B cell (primary cell): ENCODE measurements around the gene MPND. TPM values are rescaled to one million over a fixed set of nuclear protein-coding genes. Genes with fewer than 3 reads are reported as not detected.

Source experiments
- ATAC-seq: fragments of 200-7000 bp; cut with Tn5 transposase; one replicate; pipeline ENCODE4 v1.10.0; 2021; ENCODE audit warnings: low read depth, mild to moderate bottlenecking, moderate number of reproducible peaks, moderate library complexity
- CTCF ChIA-PET: fragments of 350-600 bp; sonication (Branson Sonifier 250); formaldehyde crosslinking; loops from one replicate; lab custom pipeline; 2021; ENCODE audit warnings: antibody characterized with exemption, inconsistent platforms; lab: Charles Lee
- POLR2A ChIA-PET: fragments of 350-600 bp; sonication (Branson Sonifier 250); formaldehyde crosslinking; loops from one replicate; lab custom pipeline; 2021; ENCODE audit warnings: antibody characterized with exemption; lab: Charles Lee
- DNase-seq: peaks from one replicate; pipeline ENCODE4 v3.0.0; 2013
- H2AFZ ChIP-seq: 2 replicates; pipeline ENCODE4 v1.6.1; 2012; ENCODE audit warnings: mild to moderate bottlenecking, low read depth, low read length; ENCODE audit not compliant: insufficient read depth, poor library complexity, severe bottlenecking
- H3K27ac ChIP-seq, 2 donors: 1 replicate in 1 of 2; 2 replicates in 1 of 2; pipeline ENCODE4 v1.5.1; 2012 to 2013; ENCODE audit warnings: low read length in 2 of 2, mild to moderate bottlenecking in 2 of 2, moderate library complexity in 1 of 2
- H3K27me3 ChIP-seq, 4 experiments: fragments of 200-600 bp in 1 of 4; sonication (generic) in 1 of 4; replicated peaks in 1 of 4; 1 replicate in 2 of 4; 2 replicates in 2 of 4; pipeline versions ENCODE4 v1.6.1 to v1.7.0; 2013 to 2016; ENCODE audit warnings: low read length in 3 of 4, mild to moderate bottlenecking in 2 of 4, mixed read lengths in 1 of 4, moderate library complexity in 1 of 4; ENCODE audit not compliant: insufficient read depth in 4 of 4, control insufficient read depth in 3 of 4; ENCODE audit errors: control extremely low read depth in 1 of 4
- H3K36me3 ChIP-seq, 2 experiments: replicated peaks in 1 of 2; 1 replicate in 1 of 2; 2 replicates in 1 of 2; pipeline versions ENCODE4 v1.6.1 to v1.7.1; 2013; ENCODE audit warnings: low read length in 1 of 2; ENCODE audit not compliant: insufficient read depth in 2 of 2, control insufficient read depth in 1 of 2; ENCODE audit errors: control extremely low read depth in 1 of 2, extremely low read depth in 1 of 2
- H3K4me1 ChIP-seq, 2 donors: fragments of 200-600 bp in 1 of 2; sonication (generic) in 1 of 2; 1 replicate in 1 of 2; 2 replicates in 1 of 2; pipeline versions ENCODE4 v1.5.1 to v1.6.1; 2013 to 2017; ENCODE audit warnings: low read length in 2 of 2; ENCODE audit not compliant: control insufficient read depth in 2 of 2, insufficient read depth in 2 of 2
- H3K4me2 ChIP-seq: replicated peaks from 2 replicates; pipeline ENCODE3; 2012; ENCODE audit warnings: mild to moderate bottlenecking, low read depth, low read length; ENCODE audit not compliant: poor library complexity, severe bottlenecking
- H3K4me3 ChIP-seq, 5 experiments: fragments of 200-600 bp in 1 of 5; sonication (generic) in 1 of 5; 1 replicate in 3 of 5; 2 replicates in 2 of 5; pipeline versions ENCODE4 v1.5.1 to v1.7.0; 2011 to 2016; ENCODE audit warnings: low read length in 4 of 5, mild to moderate bottlenecking in 4 of 5, low read depth in 2 of 5, control low read depth in 1 of 5, moderate library complexity in 1 of 5; ENCODE audit not compliant: insufficient read depth in 1 of 5; ENCODE audit errors: control extremely low read depth in 1 of 5, extremely low read depth in 1 of 5
- H3K79me2 ChIP-seq: fragments of 200-600 bp; sonication (generic); one replicate; pipeline ENCODE4 v1.6.0; 2016; ENCODE audit warnings: low read length; ENCODE audit not compliant: control insufficient read depth, insufficient read depth
- H3K9ac ChIP-seq: fragments of 200-600 bp; sonication (generic); 2 replicates; pipeline ENCODE4 v1.6.1; 2017; ENCODE audit warnings: mild to moderate bottlenecking, low read length, moderate library complexity
- H3K9me3 ChIP-seq, 3 donors: one replicate each; pipeline versions ENCODE4 v1.6.1 to v1.7.1; 2013; ENCODE audit warnings: low read length in 2 of 3; ENCODE audit not compliant: control insufficient read depth in 2 of 3, insufficient read depth in 1 of 3; ENCODE audit errors: control extremely low read depth in 1 of 3
- H4K20me1 ChIP-seq: 2 replicates; pipeline ENCODE4 v1.6.0; 2012; ENCODE audit warnings: mild to moderate bottlenecking, low read length; ENCODE audit not compliant: insufficient read depth, control insufficient read depth, poor library complexity, severe bottlenecking
- H3K27ac Mint-ChIP-seq: one replicate; pipeline ENCODE4 v1.8.0; 2021; ENCODE audit warnings: mixed read lengths
- H3K27me3 Mint-ChIP-seq: one replicate; pipeline ENCODE4 v1.8.0; 2021; ENCODE audit warnings: mixed read lengths
- H3K4me1 Mint-ChIP-seq: one replicate; pipeline ENCODE4 v1.8.0; 2021; ENCODE audit warnings: mixed read lengths
- H3K4me3 Mint-ChIP-seq: one replicate; pipeline ENCODE4 v1.8.0; 2021; ENCODE audit warnings: mixed read lengths
- H3K9me3 Mint-ChIP-seq: one replicate; pipeline ENCODE4 v1.8.0; 2022; ENCODE audit warnings: mixed read lengths; ENCODE audit not compliant: insufficient read depth
- EZH2 ChIP-seq: IDR thresholded peaks from 2 replicates; pipeline ENCODE4 v1.6.1; 2012; ENCODE audit warnings: borderline replicate concordance, low read depth, mild to moderate bottlenecking, moderate library complexity, low read length; ENCODE audit not compliant: insufficient read depth, poor library complexity, severe bottlenecking
- WGBS: methylation state at CpG from one replicate; pipeline ENCODE4 v1.1.5; 2013; ENCODE audit warnings: missing lambda C conversion rate; ENCODE audit not compliant: insufficient coverage; 5-methylcytosine and 5-hydroxymethylcytosine counted together
- intact Hi-C: fragments of 100-400 bp; cut with micrococcal nuclease; formaldehyde crosslinking; loops from one replicate; pipeline ENCODE4 v1.10.0; 2022
- polyA plus RNA-seq: library from polyadenylated mRNA; depleted of rRNA; stranded (reverse); fragments of >200 nt; gene quantifications from 2 replicates; pipeline ENCODE4 v1.2.3, GENCODE V29; 2012
- total RNA-seq, 2 donors: library from RNA; stranded (reverse); fragments of 120-200 nt in 1 of 2; gene quantifications; 1 replicate in 1 of 2; 2 replicates in 1 of 2; pipeline versions ENCODE4 v1.2.3 to v1.2.4, GENCODE V29; 2013 to 2022
- TF ChIP-seq, protein P1 (sequence below): fragments of 200-600 bp; IDR thresholded peaks from one replicate; pipeline ENCODE4 v1.8.0; 2022; ENCODE audit warnings: antibody characterized with exemption, mild to moderate bottlenecking

The MPND gene
- total and polyA plus RNA-seq, 2 donors (not counting 1 experiment from before 2014, with no cell fraction given): 14.5 to 25.6 TPM

DNA sequence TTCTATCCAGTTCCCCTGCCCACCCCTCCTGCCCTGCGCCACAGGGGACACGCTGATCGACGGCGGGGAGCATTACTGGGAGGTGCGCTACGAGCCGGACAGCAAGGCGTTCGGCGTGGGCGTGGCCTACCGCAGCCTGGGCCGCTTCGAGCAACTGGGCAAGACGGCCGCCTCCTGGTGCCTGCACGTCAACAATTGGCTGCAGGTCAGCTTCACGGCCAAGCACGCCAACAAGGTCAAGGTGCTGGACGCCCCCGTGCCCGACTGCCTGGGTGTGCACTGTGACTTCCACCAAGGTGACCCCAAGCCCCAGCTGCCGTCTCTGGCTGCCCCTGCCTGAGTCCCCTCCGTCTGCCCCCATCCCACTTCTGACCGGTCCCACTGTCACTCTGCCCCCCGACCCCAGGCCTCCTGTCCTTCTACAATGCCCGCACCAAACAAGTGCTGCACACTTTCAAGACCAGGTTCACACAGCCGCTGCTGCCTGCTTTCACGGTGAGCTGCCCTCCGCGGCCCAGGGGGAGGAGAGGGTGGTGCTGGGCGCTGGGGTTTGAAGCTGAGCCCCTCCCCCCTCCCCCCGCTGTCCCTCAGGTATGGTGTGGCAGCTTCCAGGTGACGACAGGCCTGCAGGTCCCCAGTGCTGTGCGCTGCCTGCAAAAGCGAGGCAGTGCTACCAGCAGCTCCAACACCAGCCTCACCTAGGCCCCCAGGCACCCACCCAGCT lies 20.3 kb upstream of the MPND start:
- ChIA-PET CTCF (interaction anchor here (1.2 to 1.7 kb wide), 2 partner anchors 20 to 30 kb away, joined by 3 to 5 read pairs; no protein-coding TSS in a partner anchor), POLR2A (interaction anchor here (0.6 kb wide), 1 partner anchor 29 kb away, joined by 3 read pairs; no protein-coding TSS in a partner anchor)
- peaks cover 17% of the 10 kb centered on the region for H3K4me1 Mint-ChIP-seq
- intact Hi-C loops: no loop called here
- H3K4me3 Mint-ChIP-seq: no peak overlapping the region
- no peaks in the 10 kb centered on the region for H3K79me2 ChIP-seq
- peaks cover 15 to 17% of the 10 kb centered on the region in 2 donors for H3K4me1 ChIP-seq
- H3K9me3 Mint-ChIP-seq: peaks cover 4% of the 10 kb centered on the region
- TF ChIP-seq EZH2: no peak
- TF ChIP-seq, protein P1, sequence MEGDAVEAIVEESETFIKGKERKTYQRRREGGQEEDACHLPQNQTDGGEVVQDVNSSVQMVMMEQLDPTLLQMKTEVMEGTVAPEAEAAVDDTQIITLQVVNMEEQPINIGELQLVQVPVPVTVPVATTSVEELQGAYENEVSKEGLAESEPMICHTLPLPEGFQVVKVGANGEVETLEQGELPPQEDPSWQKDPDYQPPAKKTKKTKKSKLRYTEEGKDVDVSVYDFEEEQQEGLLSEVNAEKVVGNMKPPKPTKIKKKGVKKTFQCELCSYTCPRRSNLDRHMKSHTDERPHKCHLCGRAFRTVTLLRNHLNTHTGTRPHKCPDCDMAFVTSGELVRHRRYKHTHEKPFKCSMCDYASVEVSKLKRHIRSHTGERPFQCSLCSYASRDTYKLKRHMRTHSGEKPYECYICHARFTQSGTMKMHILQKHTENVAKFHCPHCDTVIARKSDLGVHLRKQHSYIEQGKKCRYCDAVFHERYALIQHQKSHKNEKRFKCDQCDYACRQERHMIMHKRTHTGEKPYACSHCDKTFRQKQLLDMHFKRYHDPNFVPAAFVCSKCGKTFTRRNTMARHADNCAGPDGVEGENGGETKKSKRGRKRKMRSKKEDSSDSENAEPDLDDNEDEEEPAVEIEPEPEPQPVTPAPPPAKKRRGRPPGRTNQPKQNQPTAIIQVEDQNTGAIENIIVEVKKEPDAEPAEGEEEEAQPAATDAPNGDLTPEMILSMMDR: no peak
- H2AFZ ChIP-seq: no peak overlapping the region
- H3K27ac ChIP-seq: no peak overlapping the region
- 95% methylated on average over 26 of the region's 37 CpGs for WGBS
- no peak overlapping the region for H3K4me2 ChIP-seq
- H3K4me3 ChIP-seq: no peak overlapping the region
- no peak overlapping the region for H3K9ac ChIP-seq
- H3K27ac Mint-ChIP-seq: no peak overlapping the region
- H3K27me3 Mint-ChIP-seq: no peaks in the 10 kb centered on the region
- DNase-seq (no peak), ATAC-seq (no peak)
- peaks cover 0 to 11% (median 0%) of the 10 kb centered on the region in 4 experiments for H3K27me3 ChIP-seq
- H3K9me3 ChIP-seq: peaks cover 0 to 48% (median 1%) of the 10 kb centered on the region in 3 donors
- no peaks in the 10 kb centered on the region for H3K36me3 ChIP-seq
- no peaks in the 10 kb centered on the region for H4K20me1 ChIP-seq

DNA sequence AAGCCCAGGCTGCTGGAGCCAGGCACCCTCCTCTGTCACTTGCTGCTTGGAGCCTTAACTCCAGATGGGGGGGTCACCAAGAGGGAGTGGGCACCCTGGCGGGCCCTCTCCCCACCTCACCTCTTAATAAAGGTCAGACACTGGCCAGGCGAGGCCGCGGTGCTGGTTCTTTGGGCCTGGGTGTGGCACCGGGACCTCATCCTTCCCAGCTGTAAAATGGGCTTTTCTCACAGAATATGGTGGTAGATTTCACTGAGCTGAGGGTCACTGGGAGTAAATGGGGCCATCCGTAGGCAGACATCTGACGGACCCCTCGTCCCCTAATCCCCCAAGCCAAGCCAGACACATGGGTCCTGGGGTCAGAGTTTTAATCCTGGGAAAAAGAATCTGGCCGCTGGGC lies 19.7 kb upstream of the MPND start:
- intact Hi-C loops: no loop called here
- ATAC-seq (no peak), DNase-seq (no peak)
- Histone ChIP-seq H3K4me3 (no peak overlapping the region), H3K9ac (no peak overlapping the region), H2AFZ (no peak overlapping the region), H3K4me2 (no peak overlapping the region), H3K9me3 (peaks cover 0 to 53% (median 1%) of the 10 kb centered on the region in 3 donors), H3K36me3 (no peaks in the 10 kb centered on the region), H3K27ac (no peak overlapping the region), H3K27me3 (peaks cover 0 to 11% (median 0%) of the 10 kb centered on the region in 4 experiments), H4K20me1 (no peaks in the 10 kb centered on the region), H3K4me1 (peaks cover 17 to 23% of the 10 kb centered on the region in 2 donors), H3K79me2 (no peaks in the 10 kb centered on the region)
- TF ChIP-seq EZH2: no peak
- TF ChIP-seq, protein P1: no peak
- Mint-ChIP-seq H3K9me3 (peaks cover 4% of the 10 kb centered on the region), H3K4me1 (peaks cover 23% of the 10 kb centered on the region), H3K27ac (no peak overlapping the region), H3K4me3 (no peak overlapping the region), H3K27me3 (no peaks in the 10 kb centered on the region)
- ChIA-PET CTCF (interaction anchor here (1.2 to 1.7 kb wide), 2 partner anchors 19 to 30 kb away, joined by 3 to 5 read pairs; no protein-coding TSS in a partner anchor), POLR2A (no interaction called here)
- 92% methylated on average over 4 of the region's 9 CpGs for WGBS
